ENCODE measurements around the gene SPSB4. TPM values are rescaled to one million over a fixed set of nuclear protein-coding genes. Genes with fewer than 3 reads are reported as not detected.

The SPSB4 gene
- total and polyA plus RNA-seq, 2 of the 8 experiments (the other 6 are each of a cell fraction or from before 2014, with no cell fraction given): 15.1 to 17.2 TPM

- TF ChIP-seq CHD1 (IDR thresholded peaks at IDR 0.05; ENCODE audit: low read depth, low read length) (no peak), SP1 (IDR thresholded peaks at IDR 0.05; ENCODE audit: low read depth, low read length) (no peak), NANOG (IDR thresholded peaks at IDR 0.05; ENCODE audit: insufficient read depth, low read depth, low read length, poor library complexity, severe bottlenecking) (no peak), SIX5 (IDR thresholded peaks at IDR 0.05; ENCODE audit: low read depth, low read length) (no peak), TCF12 (IDR thresholded peaks at IDR 0.05; ENCODE audit: low read depth, low read length) (no peak), HDAC2 (IDR thresholded peaks at IDR 0.05; ENCODE audit: borderline replicate concordance in 1 of 2, low read depth in 2 of 2, low read length in 2 of 2) (no peak), ZNF274 (IDR thresholded peaks at IDR 0.05; ENCODE audit: borderline replicate concordance, extremely low read depth, low read length) (no peak), YY1 (IDR thresholded peaks at IDR 0.05; ENCODE audit: low read depth, low read length) (0 out of 2 replicates have a peak, but pooled peaks have one; percentile 9), TAF7 (optimal IDR thresholded peaks at IDR 0.05; ENCODE audit: borderline replicate concordance, low read depth, low read length) (no peak), GTF2F1 (IDR thresholded peaks at IDR 0.05; ENCODE audit: borderline replicate concordance, low read depth, low read length) (no peak), POU5F1 (IDR thresholded peaks at IDR 0.05; ENCODE audit: low read depth, low read length) (no peak), CBX8 (IDR thresholded peaks at IDR 0.05; ENCODE audit: borderline replicate concordance, low read depth, low read length) (no peak), CREB1 (IDR thresholded peaks at IDR 0.05) (no peak; the same call in 1 of the 2 replicates), CEBPB (IDR thresholded peaks at IDR 0.05; ENCODE audit: low read depth, low read length) (no peak), CTCF (IDR thresholded peaks at IDR 0.05; ENCODE audit: control extremely low read depth in 1 of 3, insufficient read depth in 1 of 3, low read depth in 1 of 3, low read length in 3 of 3) (peak; percentile 28 to 65 (median 45)), RAD21 (IDR thresholded peaks at IDR 0.05 in 1 of 2, conservative IDR thresholded peaks at IDR 0.05 in 1 of 2; ENCODE audit: low read depth in 2 of 2, low read length in 2 of 2) (peak; percentile 13 to 44; a peak in 3 of 4 replicates), ATF3 (IDR thresholded peaks at IDR 0.05; ENCODE audit: insufficient read depth, low read depth, low read length) (no peak), JUND (IDR thresholded peaks at IDR 0.05; ENCODE audit: low read length) (no peak), RXRA (IDR thresholded peaks at IDR 0.05; ENCODE audit: insufficient read depth, low read depth, low read length) (no peak), SP2 (IDR thresholded peaks at IDR 0.05; ENCODE audit: low read length) (no peak), EP300 (IDR thresholded peaks at IDR 0.05; ENCODE audit: borderline replicate concordance in 1 of 2, low read depth in 2 of 2, low read length in 2 of 2) (no peak)
Measured at GRCh38 chr3:141051443-141052200, 475 bp downstream of the SPSB4 start (continued).

All from H1 (cell line).